Stimulated activated CD8-positive, alpha-beta memory T cell treated with anti-CD3 and anti-CD28 coated beads, Interleukin-7, amount 100 ng/mL, for 48 hours (primary cell): ENCODE measurements around the gene NYNRIN.
"Not testable (repeated sequence)": the region's sequence is repeated elsewhere in the genome, so short reads cannot be mapped to it uniquely, and the experiment has no call there.

Source experiments
- DNase-seq, 2 donors: peaks; one replicate each; pipeline ENCODE4 v3.0.0-alpha.2; 2020; ENCODE audit warnings: low read depth in 1 of 2; ENCODE audit errors: extremely low read depth in 1 of 2

The NYNRIN gene

DNA sequence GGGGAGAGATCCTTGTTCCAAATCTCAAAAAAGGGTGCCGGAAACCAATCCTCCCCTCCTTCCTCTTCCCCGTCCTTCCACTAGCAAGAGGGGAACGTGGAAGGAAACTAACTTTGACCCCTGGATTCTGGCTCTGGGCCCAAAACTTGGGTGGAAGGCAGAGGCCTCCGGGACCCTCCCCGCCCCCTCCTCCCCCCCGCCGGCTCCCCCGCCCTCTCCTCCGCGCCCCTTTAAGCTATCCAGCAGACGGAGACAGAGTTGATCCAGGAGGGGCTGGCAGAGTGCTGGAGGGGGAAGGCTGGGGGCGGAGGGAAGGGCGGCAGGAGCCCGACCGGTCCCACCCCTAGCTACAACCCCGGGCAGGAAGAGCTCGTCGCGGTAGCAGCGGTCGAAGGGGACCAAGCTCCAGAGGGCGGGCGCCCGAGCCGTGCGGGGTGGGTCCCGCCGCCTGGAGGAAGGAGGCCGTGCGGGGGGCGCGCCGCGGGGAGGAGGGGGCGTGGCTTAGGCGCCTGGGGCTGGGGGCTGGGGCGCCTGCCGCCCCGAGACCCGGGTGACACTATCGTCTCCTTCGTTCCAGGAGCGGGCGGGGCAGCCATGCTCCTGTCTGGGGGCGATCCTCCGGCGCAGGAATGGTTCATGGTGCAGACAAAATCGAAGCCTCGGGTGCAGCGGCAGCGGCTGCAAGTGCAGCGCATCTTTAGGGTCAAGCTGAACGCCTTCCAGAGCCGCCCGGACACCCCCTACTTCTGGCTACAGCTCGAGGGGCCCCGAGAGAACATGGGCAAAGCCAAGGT, at the start of gene NYNRIN:
NYNRIN (plus strand) TSS at position 351 of the 794 bp plus-strand sequence; CDS start at position 595, 244 bp downstream.
- DNase-seq: no peak

DNA sequence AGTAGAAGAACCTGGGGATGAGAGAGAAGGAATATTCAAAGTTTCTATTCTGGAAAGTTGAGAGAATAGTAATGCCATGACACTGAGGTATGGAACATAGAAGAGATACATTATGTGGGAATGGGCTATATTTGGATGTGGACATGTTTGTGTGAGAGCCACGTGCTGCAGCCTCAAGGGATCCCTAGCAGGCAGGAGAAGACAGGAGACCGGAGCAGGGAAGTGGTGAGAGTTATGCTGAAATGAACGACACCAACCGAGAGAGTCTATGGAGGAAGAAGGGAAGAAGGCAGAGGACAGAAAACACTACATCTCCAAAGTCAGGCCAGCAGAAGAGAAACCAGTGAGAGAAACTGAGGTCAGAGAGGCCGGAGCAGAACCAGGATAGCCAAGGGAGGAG, 49.1 kb upstream of the NYNRIN start:
- DNase-seq: no peak

DNA sequence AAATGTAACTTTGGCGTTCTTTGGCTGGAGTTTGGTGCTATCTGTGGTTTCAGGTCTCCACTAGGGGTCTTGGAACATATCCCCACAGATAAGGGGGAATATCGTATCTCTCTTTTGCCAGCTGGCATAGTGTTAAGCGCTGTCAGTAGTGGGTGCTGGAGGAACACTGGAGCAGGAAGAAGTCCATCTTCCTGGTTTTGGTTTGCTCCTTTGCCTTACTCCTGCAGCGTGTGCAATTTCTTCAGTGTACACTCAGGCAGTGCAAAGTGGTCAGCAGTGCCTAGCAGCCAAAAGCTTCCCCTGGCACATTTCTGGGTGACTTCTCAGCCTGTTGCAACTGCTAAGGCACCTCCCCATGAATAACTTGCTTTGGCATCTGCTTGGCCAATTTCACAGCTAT, 47.3 kb upstream of the NYNRIN start:
- no peak for DNase-seq

DNA sequence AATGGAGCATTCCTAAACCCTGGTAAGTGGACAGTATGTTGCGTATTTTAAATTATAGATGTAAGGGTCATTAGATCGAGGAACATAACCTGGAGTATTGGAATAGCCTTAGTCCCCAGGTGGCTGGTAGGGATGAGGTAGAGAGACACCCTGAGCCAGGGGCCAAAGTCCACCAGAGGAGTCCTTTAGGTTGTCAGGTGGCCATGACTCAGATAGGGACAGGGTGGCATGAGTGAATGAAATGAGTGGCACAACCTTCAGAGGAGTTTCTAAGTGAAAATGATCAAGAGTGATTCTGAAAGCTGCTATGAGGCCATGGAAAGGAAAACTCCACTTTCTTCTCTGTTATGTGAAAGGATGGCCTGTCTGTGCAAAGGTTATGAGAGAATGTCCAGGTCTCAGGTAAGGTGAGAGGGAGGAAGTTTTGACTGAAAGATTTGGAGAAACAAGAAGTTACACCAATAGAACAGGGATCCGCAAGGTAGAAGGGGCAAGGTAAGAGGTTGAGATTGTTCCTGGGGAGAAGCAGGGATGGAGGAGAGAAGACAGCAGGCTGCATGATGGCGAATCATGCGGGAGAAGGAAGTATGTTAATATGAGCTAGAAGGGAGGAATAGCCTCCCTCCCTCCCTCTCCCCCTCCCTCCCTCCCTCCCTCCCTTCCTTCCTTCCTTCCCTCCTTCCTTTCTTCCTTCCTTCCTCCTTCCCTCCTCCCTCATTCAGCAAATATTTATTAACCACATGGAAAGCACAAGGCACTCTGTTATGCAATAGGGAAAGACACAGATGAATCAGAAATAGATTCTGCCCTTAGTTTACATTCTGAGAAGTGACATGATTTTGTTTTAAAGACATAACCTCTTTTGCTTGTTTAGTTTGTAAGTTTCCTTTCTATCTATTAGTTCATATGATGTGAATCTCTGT, 45.0 kb upstream of the NYNRIN start:
- no peak for DNase-seq

DNA sequence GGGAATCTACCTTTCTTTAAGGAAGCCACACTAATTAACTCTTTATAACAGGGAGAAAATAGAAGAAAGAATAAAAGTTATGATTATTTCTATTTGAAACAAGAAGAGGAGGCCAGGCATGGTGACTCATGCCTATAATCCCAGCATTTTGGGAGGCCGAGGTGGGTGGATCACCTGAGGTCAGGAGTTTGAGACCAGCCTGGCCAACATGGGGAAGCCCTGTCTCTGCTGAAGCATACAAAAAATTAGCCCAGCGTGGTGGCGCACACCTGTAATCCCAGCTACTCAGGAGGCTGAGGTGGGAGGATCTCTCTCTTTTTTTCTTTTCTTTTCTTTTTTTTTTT, 44.3 kb upstream of the NYNRIN start:
- DNase-seq: not testable (repeated sequence)

DNA sequence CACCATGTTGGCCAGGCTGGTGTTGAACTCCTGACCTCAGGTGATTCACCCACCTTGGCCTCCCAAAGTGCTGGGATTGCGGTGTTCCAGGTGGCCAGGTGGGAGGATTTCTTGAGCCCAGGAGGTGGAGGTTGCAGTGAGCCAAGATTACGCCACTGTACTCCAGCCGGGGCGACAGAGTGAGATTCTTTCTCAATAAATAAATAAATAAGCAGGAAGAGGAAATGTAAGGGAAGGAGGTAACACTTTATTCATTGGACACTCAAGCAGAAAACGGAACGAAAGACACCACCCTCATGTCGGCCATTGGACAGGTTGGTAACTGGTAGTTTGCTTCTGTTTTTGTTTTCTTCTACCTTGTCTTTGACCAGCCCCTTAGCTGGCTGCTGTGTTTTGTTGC, 43.8 kb upstream of the NYNRIN start:
- no peak for DNase-seq

DNA sequence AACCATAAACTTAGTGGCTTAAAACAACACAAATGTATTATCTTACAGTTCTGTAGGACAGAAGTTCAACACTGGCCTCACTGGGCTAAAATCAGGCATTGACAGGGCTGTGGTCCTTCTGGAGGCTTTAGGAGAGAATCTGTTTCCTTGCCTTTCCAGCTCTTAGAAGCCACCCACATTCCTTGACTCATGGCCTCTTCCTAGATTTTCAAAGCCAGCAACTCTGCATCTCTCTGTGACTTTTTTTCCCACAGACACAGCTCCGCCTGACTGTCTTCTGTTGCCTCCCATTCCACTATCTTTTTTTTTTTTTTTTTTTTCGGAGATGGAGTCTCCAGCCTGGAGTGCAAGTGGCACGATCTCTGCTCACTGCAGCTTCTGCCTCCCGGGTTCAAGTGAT, 42.6 kb upstream of the NYNRIN start:
- no peak for DNase-seq

DNA sequence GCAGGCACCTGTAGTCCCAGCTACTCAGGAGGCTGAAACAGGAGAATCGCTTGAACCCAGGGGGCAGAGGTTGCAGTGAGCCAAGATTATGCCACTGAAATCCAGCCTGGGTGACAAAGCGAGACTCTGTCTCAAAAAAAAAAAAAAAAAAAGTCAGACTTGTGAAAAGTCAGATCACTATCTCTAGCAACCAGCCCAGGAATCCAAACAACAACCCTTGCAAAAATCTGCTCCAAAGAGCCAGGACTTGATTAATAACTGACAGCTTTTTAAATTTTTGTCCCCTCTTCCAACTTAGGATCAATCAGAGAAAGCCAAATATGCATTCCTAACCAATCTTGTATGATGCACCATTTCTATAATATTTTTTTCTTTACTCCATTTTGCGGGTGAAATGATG, 38.5 kb upstream of the NYNRIN start:
- no peak for DNase-seq

DNA sequence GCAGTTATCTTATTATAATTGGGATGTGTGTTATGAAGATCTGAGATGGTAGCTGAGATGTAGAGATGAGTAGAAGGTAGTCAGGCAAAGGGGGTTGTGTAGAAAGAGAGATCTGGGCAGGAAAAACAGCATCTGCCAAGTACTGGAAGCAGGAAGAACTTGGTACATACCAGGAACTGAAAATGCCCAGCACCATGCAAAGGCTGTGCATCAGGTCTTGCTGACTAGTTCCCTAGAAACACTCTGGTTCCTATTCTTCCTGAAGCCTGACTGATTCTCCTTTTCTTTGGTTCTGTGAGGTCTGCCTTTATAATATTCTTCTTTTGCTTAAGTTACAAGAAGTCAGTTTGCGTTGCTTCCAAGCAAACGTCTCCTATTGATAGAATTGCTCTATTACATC, 37.5 kb upstream of the NYNRIN start:
- no peak for DNase-seq

DNA sequence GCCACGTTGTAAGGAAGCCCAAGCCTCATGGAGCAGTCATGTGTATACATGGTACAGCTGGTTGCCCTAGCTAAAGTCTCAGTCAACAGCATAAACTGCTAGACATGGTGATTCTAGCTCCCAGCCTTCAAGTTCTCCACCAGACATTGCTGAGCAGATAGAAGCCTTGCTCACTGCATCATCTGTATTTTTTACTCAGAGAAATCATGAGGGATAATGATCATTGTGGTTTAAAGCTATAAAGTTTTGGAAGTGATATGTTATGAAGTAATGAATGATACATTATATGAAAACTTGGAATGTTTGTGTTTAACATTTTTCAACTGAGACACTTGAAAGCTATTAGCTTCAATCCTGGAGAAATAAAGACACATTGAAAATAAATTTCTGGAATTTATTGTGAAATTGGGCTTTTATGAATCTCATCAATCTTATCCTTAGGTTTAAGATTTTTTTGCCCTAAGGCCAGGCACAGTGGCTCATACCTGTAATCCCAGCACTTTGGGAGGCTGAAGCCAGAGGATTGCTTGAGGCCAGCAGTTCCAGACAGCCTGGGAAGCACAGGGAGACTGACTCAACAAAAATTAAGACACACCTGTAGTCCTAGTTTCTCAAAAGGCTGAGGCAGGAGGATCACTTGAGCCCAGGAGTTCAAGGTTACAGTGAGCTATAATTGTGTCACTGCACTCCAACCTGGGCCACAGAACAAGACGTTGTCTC, 36.4 kb upstream of the NYNRIN start:
- DNase-seq: no peak

DNA sequence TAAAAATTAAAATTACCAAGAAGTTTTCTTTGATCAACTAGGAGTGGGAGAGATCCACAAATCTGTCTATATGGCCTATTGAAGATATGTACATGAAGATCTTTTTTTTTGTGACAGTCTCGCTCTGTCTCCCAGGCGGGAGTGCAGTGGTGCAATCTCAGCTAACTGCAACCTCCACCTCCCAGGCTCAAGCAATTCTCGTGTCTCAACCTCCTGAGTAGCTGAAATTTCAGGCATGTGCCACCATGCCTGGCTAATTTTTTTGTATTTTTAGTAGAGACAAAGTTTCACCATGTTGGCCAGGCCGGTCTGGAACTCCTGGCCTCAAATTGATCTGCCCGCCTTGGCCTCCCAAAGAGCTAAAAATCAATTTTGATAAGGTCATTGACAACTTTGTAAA, 35.4 kb upstream of the NYNRIN start:
- no peak for DNase-seq

DNA sequence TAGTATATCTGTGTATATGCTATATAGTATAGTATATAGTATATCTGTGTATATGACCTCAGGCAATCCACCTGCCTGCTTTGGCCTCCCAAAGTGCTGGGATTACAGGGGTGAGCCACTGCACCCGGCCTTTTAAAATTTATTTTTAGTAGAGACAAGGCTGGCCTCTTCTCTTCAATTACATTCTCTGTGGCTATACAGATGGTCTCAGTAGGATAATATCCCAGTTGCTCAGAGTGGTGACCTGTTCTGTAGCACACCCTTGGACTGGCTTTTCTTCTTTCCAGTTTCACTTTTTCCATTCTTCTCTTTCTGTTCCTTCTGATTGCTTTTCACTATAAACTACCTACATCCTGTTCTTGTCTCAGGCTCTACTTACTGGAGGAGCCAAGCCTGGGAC, 34.0 kb upstream of the NYNRIN start:
- no peak for DNase-seq

DNA sequence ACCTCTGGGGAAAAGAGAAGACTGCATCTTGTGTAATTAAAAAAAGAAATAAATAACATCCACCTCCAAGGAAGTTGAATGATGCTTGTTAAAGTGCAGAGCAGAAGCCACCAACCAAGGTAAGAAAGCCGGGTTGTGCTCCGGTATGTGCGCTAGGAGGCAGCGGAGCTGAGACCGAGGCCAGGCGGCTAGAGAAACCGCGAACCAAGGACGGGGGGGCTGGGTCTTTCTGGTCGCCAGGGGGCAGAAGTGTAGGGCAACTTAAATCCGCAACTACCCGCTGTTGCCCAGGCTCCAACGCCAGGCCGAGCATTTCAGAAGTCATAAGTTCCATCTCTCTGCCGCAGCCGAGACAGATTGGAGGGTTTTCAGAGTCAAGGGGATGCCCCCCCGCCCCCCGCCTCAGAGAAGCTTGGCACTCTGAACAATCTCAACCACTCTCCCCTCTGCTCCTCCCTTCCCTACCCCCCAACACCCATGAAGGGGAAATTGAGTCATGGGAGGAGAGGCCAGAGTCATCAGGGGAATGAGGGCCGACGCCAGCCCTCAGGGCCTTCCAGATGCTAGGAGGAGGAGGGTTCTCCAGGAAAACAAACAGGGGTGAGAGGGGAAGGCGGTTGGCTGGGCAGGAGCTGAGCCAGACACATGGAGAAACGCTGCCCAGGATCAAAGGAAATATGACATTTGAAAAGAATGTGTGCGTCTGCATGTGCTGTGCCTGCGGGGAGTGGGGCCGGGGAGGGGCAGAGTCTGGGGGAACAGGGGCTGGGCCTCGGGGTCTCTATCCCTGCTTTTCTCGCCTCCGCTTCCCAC, 33.0 kb upstream of the NYNRIN start:
- DNase-seq: peak; percentile 52 to 69

DNA sequence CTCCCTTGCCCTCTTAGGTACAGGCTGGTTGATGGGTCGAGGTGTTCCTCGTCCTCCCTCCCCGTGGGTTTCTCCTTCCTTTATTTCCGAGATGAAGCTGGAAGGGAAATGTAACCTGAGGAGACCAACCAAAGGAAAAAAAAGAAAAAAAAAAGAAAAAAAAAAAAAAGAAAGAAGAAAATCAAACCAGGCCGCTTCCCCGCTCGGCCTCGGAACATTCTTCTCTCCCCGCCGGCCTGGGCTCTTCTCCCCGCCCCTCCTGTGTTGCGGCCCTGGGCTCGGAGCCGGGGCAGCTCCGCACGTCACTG, 32.4 kb upstream of the NYNRIN start:
- no peak for DNase-seq

DNA sequence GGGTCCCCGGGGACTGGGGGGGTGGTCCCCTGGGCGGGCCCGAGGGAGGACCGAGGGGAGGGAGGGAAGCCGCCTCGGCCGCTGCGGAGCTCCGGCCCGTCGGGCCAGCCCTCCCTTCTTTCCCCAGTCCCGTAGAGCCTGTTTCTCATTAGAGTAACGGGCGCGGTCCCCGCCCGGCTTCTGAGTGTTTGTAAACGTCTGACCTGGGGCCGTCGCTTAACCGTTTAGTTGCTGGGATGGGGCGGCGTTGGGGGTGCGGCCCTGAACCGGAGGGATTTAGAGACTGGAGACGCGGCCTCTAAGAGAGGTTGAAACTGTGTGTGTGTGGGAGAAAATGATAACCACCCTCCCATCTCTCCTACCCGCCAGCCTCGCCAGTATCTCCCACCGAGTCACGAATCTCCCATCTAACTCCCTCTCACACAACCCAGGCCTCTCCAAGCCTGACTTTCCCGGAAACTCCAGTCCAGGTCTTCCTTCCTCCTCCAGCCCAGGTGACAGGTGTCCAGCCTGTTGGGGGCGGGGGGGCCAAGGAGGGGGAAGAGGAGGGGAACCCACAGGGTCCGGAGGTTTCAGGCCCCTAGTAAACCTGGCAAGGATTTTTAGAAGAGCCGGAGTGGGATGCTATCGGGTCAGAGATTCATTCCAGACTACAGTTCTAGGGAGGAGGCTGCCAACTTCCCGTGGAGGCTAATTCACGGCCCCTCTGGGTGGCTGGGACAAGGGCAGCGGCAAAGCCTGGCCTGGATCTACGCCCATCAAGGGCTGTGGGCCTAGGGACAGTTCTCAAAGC, 31.9 kb upstream of the NYNRIN start:
- DNase-seq: peak in 1 of 2 donors; percentile 20

DNA sequence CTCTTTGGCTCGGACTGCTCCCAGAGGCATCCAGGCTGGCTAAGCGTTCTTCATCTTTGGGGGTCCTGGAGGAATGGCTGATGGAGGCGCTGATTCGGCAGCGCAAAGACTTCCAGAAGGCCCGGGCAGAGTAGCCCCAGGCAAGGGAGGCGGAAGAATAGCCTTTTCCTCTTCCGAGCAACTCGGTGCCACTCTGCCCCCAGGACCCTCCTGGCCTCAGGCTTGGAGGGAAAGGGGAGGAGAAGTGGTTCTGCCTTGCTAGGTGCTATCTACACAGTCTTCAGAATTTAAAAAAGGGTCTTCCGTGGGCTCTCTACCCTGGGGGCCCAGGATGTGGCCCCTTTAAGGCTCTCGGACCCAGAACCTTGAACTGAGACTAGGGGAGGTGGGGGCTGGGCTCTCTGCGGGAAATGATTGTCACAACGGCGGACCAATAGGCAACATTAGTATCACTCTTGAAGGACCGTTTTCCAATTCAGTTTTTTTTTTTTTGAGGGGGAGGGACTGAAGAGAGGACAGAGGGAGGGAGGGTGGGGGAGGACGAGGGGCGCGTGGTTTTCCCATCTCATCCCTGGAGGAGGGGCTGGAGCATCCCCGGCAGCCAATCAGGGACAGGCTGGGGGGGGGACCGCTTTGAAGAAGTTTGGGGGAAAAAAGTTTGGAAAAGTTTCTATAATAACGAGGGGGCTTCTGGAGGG, 31.1 kb upstream of the NYNRIN start, which contains the start of gene NFATC4:
NFATC4 (plus strand) TSS at position 671 of the 698 bp plus-strand sequence. CDS start 157 bp downstream, outside the sequence.
- DNase-seq: no peak

DNA sequence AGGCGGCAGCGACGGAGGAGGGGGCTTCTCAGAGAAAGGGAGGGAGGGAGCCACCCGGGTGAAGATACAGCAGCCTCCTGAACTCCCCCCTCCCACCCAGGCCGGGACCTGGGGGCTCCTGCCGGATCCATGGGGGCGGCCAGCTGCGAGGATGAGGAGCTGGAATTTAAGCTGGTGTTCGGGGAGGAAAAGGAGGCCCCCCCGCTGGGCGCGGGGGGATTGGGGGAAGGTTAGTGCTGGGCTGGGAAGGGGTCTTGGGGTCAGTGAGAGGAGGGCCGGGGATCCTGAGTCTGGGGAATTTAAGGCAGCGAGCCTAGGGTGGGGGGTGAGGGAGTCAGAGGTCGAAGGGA, 30.6 kb upstream of the NYNRIN start:
- no peak for DNase-seq

DNA sequence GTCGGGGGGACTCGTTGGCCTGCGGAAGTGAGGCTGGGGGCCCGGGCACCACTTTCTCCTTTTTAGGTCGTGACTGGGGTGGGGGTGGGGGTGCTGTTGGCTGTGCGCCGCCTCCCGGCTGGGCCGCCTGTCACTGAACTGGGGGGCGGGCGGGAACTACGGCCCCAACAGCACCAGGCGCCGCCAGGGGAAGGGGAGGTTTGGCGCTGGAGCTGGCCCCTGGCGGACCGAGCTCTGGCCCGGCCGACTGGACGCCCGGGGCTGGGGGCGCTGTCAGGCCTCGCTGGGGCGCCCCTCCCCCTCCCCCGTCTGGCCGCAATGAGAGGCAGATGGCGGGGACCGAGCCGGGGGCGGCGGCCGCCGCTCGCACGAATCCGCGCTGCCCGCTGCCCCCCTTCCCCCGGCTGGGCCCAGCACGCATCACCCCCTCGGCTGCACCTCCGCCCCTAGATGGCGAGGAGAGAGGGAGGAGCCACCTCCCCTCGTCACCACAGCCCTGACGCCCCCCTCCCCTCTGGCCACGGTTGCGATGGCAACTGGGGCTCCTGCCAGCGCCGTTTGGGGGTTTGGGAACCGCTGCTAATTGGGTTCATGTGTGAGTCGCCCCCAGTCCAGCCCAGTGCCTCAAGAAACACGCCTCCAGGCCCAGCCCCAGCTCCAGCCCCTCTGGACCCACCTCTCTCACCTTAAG, 30.1 kb upstream of the NYNRIN start:
- no peak for DNase-seq

DNA sequence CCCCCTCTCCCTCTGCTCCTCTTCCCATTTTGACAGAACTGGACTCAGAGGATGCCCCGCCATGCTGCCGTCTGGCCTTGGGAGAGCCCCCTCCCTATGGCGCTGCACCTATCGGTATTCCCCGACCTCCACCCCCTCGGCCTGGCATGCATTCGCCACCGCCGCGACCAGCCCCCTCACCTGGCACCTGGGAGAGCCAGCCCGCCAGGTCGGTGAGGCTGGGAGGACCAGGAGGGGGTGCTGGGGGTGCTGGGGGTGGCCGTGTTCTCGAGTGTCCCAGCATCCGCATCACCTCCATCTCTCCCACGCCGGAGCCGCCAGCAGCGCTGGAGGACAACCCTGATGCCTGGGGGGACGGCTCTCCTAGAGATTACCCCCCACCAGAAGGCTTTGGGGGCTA, 29.3 kb upstream of the NYNRIN start:
- DNase-seq: no peak
